HL-60 (cell line): Measurements from ENCODE around the gene RBM23.
A peak's percentile ranks its signal among the peaks of the same experiment; 100 is the strongest.
"Not testable (repeated sequence)": the region's sequence is repeated elsewhere in the genome, so short reads cannot be mapped to it uniquely, and the experiment has no call there.

Experiments
- DNase-seq, 2 experiments: peaks; one replicate each; pipeline ENCODE4 v3.0.0-alpha.2; 2010 to 2020; ENCODE audit warnings: low read depth in 1 of 2, low spot score in 1 of 2
- H3K27ac ChIP-seq: fragments of 250-450 bp; sonication (Bioruptor Pico); replicated peaks from 2 replicates; pipeline ENCODE4 v1.5.1; 2020; ENCODE audit warnings: mild to moderate bottlenecking, moderate library complexity
- H3K27me3 ChIP-seq: fragments of 250-450 bp; sonication (Bioruptor Pico); 2 replicates; pipeline ENCODE4 v1.5.1; 2021; ENCODE audit warnings: mild to moderate bottlenecking, moderate library complexity; ENCODE audit not compliant: insufficient read depth, poor library complexity, severe bottlenecking
- H3K4me3 ChIP-seq: replicated peaks from 2 replicates; pipeline ENCODE4 v1.5.1; 2011; ENCODE audit warnings: mild to moderate bottlenecking, control low read depth, low read length; ENCODE audit not compliant: insufficient read depth
- CTCF ChIP-seq: IDR thresholded peaks from one replicate; pipeline ENCODE4 v1.5.1; 2011; ENCODE audit warnings: low read length, control low read depth, inconsistent platforms; ENCODE audit not compliant: insufficient read depth
- GABPA ChIP-seq: IDR thresholded peaks from 2 replicates; pipeline ENCODE4 v1.6.1; 2012; ENCODE audit warnings: low read depth
- POLR2AphosphoS5 ChIP-seq: IDR thresholded peaks from 2 replicates; pipeline ENCODE4 v1.6.1; 2012; ENCODE audit warnings: low read depth
- SPI1 ChIP-seq: IDR thresholded peaks from 2 replicates; pipeline ENCODE4 v1.6.1; 2012; ENCODE audit warnings: low read depth, mild to moderate bottlenecking, borderline replicate concordance
- TF ChIP-seq, protein P1 (sequence below): IDR thresholded peaks from 2 replicates; pipeline ENCODE4 v1.6.1; 2012; ENCODE audit warnings: low read depth; ENCODE audit not compliant: insufficient replicate concordance

Gene RBM23

DNA sequence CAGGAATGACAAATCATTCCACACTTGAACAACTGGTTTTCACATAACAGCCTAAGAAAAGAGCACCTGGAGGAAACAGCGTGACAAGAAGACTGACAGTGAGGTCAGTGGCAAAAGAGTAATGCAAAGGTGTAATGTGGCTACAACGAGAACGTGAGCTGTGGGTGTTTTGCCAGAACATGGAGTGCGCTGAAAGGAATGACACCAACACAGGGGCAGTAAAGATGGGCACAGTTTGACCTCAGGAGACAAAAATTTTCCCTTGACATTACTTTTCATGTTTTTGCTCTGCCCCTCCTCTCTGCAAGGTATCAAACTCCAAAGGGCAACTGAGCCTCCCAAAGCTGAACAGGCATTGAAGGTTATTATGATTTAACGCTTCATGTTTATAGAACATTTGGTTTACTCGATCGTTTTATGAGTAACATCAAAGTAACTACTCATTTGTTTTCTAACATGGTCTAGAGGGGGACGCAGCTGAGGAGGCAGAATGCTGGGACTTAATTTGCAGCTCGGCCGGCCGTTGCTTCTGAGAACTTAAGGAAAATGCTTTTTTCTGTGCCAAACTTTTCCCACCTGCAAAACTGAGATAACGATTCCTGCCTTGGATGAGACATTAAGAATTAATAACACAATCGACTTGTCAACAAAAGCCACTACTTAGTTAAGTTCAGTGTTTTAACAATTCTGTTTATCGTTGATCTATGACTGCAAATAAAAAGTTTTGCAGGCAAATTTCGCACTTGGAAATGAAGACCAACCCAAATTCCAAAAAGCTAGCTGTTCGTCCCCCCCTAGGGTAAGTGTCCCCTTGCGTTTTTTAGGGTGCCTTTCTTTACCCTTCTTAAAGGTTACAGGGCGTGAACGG lies 37.0 kb upstream of the RBM23 start:
- Histone ChIP-seq H3K27ac (peak overlapping the region; percentile 99), H3K4me3 (peak overlapping the region; percentile 47), H3K27me3 (no peaks in the 10 kb centered on the region)
- no peak for TF ChIP-seq GABPA
- no peak for TF ChIP-seq CTCF
- TF ChIP-seq SPI1 = no peak
- TF ChIP-seq POLR2AphosphoS5 = no peak
- TF ChIP-seq, protein P1, sequence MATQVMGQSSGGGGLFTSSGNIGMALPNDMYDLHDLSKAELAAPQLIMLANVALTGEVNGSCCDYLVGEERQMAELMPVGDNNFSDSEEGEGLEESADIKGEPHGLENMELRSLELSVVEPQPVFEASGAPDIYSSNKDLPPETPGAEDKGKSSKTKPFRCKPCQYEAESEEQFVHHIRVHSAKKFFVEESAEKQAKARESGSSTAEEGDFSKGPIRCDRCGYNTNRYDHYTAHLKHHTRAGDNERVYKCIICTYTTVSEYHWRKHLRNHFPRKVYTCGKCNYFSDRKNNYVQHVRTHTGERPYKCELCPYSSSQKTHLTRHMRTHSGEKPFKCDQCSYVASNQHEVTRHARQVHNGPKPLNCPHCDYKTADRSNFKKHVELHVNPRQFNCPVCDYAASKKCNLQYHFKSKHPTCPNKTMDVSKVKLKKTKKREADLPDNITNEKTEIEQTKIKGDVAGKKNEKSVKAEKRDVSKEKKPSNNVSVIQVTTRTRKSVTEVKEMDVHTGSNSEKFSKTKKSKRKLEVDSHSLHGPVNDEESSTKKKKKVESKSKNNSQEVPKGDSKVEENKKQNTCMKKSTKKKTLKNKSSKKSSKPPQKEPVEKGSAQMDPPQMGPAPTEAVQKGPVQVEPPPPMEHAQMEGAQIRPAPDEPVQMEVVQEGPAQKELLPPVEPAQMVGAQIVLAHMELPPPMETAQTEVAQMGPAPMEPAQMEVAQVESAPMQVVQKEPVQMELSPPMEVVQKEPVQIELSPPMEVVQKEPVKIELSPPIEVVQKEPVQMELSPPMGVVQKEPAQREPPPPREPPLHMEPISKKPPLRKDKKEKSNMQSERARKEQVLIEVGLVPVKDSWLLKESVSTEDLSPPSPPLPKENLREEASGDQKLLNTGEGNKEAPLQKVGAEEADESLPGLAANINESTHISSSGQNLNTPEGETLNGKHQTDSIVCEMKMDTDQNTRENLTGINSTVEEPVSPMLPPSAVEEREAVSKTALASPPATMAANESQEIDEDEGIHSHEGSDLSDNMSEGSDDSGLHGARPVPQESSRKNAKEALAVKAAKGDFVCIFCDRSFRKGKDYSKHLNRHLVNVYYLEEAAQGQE = no peak
- DNase-seq = no peak

DNA sequence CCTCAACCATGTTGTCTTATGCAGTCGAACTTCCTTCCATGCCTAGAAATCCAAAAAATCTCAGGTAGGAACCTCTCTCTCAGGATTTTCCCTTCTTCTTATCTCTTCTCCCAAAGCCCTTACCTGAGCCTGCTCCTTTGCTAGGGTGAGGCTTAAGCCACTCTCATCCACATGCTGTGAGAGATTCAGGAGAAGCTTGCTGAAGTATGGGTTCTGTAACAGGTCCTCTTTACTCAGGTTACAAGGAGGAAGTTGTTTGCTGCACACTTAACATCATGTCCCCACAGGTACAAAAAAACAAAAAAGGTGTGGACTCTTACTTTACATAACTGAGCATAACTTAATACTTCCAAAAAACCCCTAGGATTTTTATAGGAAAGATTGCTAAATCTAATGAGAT lies 33.5 kb upstream of the RBM23 start:
- peak overlapping the region; percentile 46 for H3K27ac ChIP-seq
- DNase-seq = no peak
- TF ChIP-seq POLR2AphosphoS5 (no peak), SPI1 (no peak), CTCF (no peak), GABPA (no peak)
- TF ChIP-seq, protein P1 = no peak

GRCh38 chr14:22951795-22952194 lies 32.8 kb upstream of the RBM23 start:
- not testable (repeated sequence) for H3K27me3 ChIP-seq, H3K4me3 ChIP-seq
- DNase-seq = peak; percentile 33 to 87
- peak overlapping the region; percentile 62 for H3K27ac ChIP-seq

More for the DNA sequence above, 33.5 kb upstream of the RBM23 start:
- Histone ChIP-seq H3K4me3 (no peak overlapping the region), H3K27me3 (no peaks in the 10 kb centered on the region)

DNA sequence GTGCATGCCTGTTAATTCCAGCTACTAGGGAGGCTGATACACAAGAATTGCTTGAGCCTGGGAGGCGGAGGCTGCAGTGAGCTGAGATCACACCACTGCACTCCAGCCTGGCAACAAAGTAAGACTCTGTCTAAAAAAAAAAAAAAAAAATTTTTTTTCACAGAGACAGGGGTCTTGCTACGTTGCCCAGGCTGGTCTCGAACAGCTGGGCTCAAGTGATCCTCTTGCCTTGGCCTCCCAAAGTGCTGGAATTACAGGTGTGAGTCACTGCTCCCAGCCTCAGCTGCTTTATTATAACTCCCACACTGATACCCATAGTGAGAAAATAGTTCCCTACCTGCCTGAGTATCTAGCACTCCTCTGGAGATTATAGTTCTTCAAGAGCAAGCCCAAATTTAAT lies 26.7 kb upstream of the RBM23 start:
- TF ChIP-seq CTCF (no peak), POLR2AphosphoS5 (no peak), SPI1 (no peak), GABPA (no peak)
- TF ChIP-seq, protein P1 = no peak
- Histone ChIP-seq H3K27me3 (no peaks in the 10 kb centered on the region), H3K27ac (no peak overlapping the region), H3K4me3 (no peak overlapping the region)
- DNase-seq = no peak
